Measurements from ENCODE around the gene PRR23C.
A peak's percentile ranks its signal among the peaks of the same experiment; 100 is the strongest.

The PRR23C gene

DNA sequence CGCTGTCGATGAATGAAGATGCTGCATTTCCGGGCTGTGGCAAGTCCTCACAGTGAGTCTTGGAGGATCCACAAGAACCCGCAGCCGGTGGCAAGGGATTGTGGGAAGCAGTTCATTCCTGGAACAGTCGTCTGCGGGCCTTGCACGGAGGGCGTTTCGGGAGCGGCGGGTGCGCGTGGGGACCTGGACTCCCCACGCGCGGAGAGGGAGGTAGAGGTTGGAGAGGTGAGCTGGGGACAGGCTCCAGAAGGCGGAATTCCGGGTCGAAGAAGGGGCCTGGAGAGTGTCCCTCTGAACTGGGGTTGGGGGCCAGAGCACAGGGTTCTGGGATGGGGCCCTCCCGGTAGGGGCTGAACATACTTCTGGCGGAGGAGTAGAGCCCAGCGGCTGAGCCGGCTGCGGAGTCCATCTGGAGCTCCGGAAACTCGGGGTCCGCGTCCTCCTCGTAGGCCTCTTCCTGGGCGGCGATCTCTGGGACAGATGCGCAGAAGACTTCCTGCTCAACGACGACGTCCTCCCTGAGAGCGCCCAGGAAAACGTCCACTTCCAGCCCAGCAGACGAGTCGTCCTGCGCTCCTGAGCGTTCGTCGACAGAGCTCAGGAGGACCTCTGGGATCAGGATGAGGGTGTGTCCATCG lies 39.2 kb downstream of the PRR23C start:
- intact Hi-C loops (cut with DNase I) = no loop called here
- peak in 1 of 10 donors; percentile 56 for DNase-seq

DNA sequence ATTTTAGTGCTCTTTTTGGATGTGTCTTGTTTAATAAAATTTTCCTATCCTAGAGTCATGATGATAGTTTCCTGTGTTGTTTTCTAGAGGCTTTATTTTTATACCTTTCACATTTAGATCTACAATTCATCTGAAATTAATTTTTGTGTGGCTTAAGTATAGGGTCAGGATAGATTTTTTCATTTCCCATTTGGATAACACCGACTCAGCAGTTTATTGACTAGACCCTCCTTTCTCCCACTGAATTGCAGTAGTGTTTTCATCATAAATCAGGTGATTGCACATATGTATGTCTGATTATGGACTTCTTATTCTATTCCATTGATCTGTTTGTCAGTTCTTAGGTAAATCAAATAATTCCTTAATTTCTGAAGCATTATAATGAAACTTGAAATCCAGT lies 49.0 kb downstream of the PRR23C start:
- intact Hi-C loops (cut with DNase I) = no loop called here

More for the DNA sequence above, 49.0 kb downstream of the PRR23C start:
- DNase-seq = no peak

Data from posterior cingulate gyrus (tissue), 11 donors.